GM13976 (cell line): ENCODE measurements around the gene UBR4.

Experiments used
- DNase-seq: peaks from one replicate; pipeline ENCODE4 v3.0.0; 2012; ENCODE audit warnings: low spot score
- in situ Hi-C: fragments of 300-500 bp; cut with MboI; formaldehyde crosslinking; loops from one replicate; pipeline ENCODE4 v1.12.0; 2022; ENCODE audit warnings: low sequenced_read_pairs, mixed read lengths, inconsistent platforms; ENCODE audit not compliant: unreplicated experiment
- TF ChIP-seq, protein P1 (sequence below): IDR thresholded peaks from 2 replicates; pipeline ENCODE4 v1.5.1; 2012; ENCODE audit warnings: borderline replicate concordance, mild to moderate bottlenecking; ENCODE audit not compliant: insufficient read depth; ENCODE audit errors: extremely low read depth, missing control alignments, control extremely low read depth

The UBR4 gene

DNA sequence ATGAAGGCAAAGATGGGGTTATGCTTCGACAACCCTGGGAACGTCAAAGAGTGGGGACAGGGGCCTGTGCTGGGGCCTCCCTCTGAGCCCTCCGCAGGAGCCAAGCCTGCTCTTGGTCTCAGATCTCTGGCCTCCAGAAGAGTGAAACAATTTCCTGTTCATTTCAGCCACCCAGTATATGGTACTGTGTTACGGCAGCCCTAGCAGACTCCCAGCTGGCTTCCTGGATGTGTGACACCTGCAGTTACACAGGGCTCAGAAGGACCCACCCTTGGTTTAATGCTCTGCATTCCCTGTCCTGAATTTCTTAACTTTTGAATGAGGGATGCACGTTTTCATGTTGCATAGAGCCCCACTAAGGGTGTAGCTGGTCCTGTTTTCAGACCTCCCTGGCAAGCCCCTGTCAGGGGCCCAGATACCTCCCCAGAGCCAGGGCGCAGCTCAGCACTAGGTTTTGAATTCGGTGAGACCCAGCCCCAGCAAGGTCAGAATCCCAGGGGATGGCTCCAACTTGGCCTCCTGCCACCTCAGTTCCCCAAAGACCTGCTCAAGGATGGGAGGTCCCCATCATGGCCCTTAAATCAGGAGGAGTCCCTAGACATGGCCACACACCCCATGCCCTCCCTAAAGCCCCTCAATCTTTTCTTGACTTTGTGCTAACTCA, 174.6 kb downstream of the UBR4 start:
- TF ChIP-seq, protein P1, sequence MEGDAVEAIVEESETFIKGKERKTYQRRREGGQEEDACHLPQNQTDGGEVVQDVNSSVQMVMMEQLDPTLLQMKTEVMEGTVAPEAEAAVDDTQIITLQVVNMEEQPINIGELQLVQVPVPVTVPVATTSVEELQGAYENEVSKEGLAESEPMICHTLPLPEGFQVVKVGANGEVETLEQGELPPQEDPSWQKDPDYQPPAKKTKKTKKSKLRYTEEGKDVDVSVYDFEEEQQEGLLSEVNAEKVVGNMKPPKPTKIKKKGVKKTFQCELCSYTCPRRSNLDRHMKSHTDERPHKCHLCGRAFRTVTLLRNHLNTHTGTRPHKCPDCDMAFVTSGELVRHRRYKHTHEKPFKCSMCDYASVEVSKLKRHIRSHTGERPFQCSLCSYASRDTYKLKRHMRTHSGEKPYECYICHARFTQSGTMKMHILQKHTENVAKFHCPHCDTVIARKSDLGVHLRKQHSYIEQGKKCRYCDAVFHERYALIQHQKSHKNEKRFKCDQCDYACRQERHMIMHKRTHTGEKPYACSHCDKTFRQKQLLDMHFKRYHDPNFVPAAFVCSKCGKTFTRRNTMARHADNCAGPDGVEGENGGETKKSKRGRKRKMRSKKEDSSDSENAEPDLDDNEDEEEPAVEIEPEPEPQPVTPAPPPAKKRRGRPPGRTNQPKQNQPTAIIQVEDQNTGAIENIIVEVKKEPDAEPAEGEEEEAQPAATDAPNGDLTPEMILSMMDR = no peak
- in situ Hi-C loops = no loop called here
- DNase-seq = peak; percentile 27

DNA sequence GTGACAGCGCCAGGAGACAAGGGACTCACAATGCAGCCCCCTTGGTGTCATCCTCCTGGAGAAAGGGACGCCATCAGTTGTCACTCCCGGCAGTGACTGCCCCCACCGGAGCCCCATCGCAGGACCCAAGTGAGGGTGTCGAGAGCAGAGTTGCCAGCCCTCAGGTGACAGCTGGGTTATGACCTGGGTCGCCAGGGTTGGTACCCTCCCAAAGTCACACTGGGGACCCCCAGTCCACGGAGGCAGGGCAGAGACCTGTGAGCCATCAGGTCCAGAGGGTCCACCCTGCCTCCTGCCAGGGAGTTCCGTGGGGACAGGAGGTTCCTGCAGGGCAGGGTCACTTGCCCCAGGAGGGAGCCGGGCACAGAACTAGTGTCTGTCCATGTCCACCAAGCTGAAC, 175.3 kb downstream of the UBR4 start:
- DNase-seq = peak; percentile 34
- in situ Hi-C loops = no loop called here
- TF ChIP-seq, protein P1 = no peak

DNA sequence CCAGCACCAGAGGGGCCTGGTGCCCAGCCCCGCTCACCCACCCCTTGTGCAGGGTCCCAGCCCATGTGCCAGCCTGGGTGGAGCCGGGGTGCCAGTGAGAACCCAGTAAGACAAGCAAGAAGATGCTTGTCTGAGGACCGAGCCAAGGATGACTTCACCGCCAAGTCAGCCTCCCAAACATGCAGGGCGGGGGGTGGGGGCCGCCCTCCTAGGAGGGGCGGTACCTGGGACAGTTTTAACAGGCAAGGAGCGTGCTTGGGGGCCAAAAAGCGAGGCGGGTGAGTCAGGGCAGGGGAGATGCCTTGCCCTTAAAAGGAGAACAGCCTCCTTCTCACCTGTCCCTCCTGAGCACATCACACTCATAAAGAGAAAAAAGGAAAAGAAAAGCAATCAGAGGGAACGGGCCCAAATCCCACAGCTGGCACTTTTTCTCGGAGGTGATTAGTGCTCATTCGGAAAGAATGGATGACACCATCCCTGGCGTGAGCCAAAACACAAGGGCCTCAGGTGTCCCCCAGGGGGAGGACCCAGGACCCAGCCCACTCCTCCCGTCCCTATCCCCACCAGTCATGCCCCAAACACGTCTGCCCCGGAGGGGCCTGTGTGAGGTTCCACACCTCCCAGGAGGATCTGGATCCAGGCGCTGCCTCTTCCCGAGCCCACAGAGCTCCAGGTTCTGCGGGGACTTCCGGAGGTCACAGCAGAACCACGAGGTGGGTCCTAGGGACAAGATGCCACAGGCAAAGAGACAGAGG, 176.0 kb downstream of the UBR4 start:
- in situ Hi-C loops = no loop called here
- TF ChIP-seq, protein P1 = no peak
- DNase-seq = peak; percentile 32

DNA sequence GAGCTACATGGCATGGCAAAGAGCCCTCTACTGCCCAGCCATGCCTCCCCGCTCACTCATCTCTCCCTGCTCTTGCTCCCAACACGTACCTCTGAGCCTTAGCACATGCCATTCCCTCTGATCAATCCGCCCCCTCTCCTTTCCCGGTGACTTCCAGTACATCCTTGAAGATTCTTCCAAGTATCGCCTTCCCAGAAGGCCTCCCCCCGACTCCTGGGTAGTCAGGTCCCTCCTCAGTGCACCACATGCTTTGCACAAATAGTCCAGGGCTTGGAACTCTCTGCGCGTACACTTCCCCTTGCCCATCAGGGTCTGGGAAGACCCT, 176.6 kb downstream of the UBR4 start:
- TF ChIP-seq, protein P1 = no peak
- no peak for DNase-seq
- in situ Hi-C loops = no loop called here

DNA sequence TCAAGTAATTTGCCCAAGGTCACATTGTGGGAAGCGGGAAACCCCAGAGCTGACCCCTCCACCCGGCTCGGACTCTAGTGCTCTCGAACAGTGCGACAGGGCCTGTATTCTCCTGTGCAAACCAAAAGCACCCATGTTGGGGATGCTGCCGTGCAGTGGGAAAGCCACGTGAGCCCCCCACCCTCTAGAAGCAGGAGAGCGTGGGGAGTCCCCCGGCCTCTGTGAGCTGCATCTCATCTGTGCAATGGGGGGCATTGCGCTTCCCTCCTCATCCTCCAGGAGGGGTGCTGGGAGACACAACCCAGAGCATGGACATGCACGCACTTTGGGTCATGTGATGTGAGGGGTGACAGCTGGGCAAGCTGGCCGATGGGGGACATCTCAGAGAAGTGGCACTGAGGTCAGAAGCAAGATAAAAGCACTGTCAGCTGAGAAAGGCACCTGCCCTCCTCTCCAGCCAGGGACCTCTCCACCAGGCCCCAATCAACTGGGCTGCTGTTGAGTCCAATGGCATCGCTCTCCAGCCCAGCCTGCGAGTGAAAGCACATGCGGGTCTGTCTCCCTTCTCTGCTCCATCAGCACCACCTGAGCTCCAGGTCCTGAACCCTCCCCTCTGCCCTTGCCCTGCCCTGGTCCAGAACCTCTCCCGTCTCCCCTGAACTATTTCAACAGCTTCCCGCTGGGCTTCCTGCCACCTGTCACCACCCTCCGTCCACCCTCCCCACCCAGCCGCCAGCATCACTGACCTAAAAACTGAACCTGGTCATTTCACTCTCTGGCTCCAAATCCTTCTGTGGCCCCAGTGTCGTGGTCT, 177.2 kb downstream of the UBR4 start:
- TF ChIP-seq, protein P1 = no peak
- in situ Hi-C loops = no loop called here
- DNase-seq = no peak

DNA sequence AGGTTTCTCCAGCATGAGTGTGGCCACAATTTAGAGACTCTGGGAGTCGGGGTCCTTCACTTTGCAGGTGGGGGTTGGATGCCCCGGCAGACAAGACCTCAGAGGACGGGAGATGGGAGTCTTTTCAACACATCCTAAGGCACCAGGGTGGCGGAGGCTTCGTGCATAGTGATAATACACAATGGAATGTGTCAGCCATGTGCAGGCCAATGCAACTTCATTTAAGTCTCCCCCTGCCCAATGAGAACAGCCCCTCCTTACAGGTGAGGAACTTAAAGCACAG, 177.7 kb downstream of the UBR4 start:
- no peak for DNase-seq
- in situ Hi-C loops = no loop called here
- TF ChIP-seq, protein P1 = no peak
